K562 (cell line): Measurements from ENCODE around the gene CCDC192. TPM values are rescaled to one million over a fixed set of nuclear protein-coding genes. Genes with fewer than 3 reads are reported as not detected.

Experiments used
- THRB ChIP-seq: fragments of 450-650 bp; formaldehyde crosslinking; conservative IDR thresholded peaks from 2 replicates; pipeline ENCODE4 v1.4.0; 2022; ENCODE audit warnings: mild to moderate bottlenecking, missing genetic modification characterization
- ZC3H8 ChIP-seq: fragments of 450-650 bp; IDR thresholded peaks from 2 replicates; pipeline ENCODE4 v1.6.1; 2017
- ZNF280A ChIP-seq: fragments of 450-650 bp; IDR thresholded peaks from 2 replicates; pipeline ENCODE4 v1.6.1; 2018; ENCODE audit warnings: mild to moderate bottlenecking, low read depth; ENCODE audit not compliant: partially characterized antibody
- ZNF592 ChIP-seq: fragments of 450-650 bp; IDR thresholded peaks from 2 replicates; pipeline ENCODE4 v1.6.1; 2017; ENCODE audit warnings: antibody characterized with exemption, mild to moderate bottlenecking
- polyA plus RNA-seq, 8 experiments: library from polyadenylated mRNA; depleted of rRNA in 4 of 8; stranded (reverse) in 5 of 8; unstranded in 3 of 8; fragments of >200 nt; fragmentation: Nextera tagmentation in 2 of 8; fragmentation: Illumina TruSeq in 1 of 8; extraction: Ambion mirVana in 2 of 8; extraction: Trizol in 1 of 8; gene quantifications; 2 replicates each; pipeline versions ENCODE4 v1.2.1 to v1.2.3, GENCODE V29; 2011 to 2014; ENCODE audit warnings: inconsistent platforms in 1 of 8, missing spikeins in 1 of 8
- total RNA-seq, 7 experiments: library from RNA; depleted of rRNA in 6 of 7; stranded (reverse); fragments of >200 nt in 6 of 7; fragmentation: Illumina TruSeq in 2 of 7; extraction: Trizol in 2 of 7; gene quantifications; 2 replicates each; pipeline versions ENCODE4 v1.2.1 to v1.2.3, GENCODE V29; 2011 to 2021; ENCODE audit warnings: low replicate concordance in 1 of 7

CCDC192 gene
- total and polyA plus RNA-seq, 9 of the 15 experiments (the other 6 are each of a cell fraction or from before 2014, with no cell fraction given) = 0.21 to 0.66 (median 0.38) TPM; not detected in 2

- no peak for TF ChIP-seq ZNF592
- no peak for TF ChIP-seq ZC3H8
- no peak for TF ChIP-seq ZNF280A
- TF ChIP-seq THRB (CRISPR knock-in tag) = no peak
These were observed 7.8 kb upstream of the CCDC192 start (continued) for GRCh38 chr5:127695346-127695745.
